ENCODE results near the gene SERPINB8.

SERPINB8 gene

DNA sequence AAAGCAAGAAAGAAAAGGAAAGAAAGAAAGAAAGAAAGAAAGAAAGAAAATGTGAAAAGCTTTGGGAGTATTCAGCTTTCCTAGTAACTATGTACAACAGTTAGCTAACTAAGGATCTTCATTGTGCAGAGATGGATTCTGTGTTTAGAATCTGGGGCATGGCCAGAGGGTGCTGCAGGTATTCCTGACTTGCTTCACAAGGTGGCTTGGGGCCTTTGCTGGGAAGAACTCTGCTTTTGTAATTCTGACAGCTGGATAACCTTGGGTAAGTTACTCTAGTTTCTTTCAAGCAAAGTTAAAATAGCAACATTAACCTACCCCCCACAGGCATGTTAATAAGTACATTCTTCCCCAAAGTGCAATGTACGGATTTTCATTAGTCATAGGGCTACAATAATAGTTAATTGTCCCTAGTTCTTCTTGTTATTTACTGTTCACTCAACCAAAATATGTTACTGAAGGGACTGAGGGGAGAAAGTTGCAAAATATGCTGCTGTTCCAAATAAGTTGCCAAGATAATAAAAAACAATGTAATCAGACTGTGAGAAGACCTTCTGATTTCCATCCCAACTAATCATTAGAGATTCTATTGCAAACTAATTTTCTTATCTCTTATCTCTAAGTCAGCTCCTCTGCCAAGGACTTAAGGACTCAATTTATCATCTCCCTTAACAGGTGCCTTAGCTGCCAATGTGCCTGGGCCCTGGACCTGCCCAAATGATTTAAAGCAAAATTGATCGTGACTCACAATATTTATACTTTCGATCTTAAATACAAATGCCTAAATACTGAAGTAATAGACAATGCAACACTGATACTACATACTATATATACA, 50.3 kb downstream of the SERPINB8 start:
- no peak for DNase-seq

- DNase-seq: no peak
These were observed 56.5 kb downstream of the SERPINB8 start for GRCh38 chr18:64026350-64026749.

DNA sequence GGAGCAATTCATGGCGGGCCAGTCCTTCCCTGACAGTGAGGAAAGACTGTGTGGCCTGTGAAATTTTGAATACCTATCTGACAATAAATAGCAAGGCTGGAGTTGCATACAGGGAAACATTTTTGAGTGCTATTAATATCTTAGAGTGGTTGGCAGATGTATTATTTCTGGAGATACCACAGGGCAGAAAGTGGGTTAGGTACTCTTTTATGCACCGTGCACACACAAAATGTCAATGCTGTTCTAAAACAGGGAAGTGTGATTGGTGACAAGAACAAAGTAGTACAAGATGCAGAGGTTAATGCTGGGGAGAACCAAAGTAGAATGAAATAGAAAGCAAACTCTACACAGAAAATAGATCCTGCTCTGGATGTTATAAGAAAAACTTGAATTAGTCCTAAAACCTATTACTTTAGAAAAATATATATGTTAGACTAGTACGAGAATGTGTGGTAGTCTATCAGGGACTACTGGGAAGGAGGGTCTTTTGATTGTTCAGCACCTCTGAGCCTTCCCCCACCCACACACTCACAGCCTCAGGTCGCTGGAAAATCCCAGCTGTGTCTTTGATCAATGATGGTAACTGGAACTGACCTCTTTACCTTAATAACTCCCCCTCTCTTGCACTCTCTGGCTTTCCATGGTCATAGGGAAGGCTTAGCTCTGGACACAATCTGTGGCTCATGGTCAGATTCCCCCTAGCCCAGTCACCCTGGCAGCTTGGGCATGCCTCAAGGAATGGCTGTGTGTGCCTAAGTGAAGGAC, 58.2 kb downstream of the SERPINB8 start:
- DNase-seq: no peak

DNA sequence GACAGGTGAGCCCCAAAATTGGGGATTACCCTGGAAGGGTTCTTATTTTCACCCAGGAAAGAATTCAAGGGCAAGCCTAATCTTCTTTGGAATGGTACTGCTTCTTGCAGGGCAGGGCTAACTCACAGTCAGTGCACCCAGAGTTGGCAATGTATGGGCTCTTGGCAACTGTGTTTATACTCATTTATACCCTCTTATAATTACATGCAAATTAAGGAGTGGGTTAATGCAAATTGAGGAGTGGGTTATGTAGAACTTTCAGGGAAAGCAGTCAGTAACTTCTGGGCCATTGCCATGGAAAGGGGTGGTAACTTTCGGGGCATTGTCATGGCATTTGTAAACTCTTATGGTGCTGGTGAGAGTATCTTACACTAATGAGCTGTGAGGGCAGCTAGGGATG, 59.2 kb downstream of the SERPINB8 start:
- no peak for DNase-seq

DNA sequence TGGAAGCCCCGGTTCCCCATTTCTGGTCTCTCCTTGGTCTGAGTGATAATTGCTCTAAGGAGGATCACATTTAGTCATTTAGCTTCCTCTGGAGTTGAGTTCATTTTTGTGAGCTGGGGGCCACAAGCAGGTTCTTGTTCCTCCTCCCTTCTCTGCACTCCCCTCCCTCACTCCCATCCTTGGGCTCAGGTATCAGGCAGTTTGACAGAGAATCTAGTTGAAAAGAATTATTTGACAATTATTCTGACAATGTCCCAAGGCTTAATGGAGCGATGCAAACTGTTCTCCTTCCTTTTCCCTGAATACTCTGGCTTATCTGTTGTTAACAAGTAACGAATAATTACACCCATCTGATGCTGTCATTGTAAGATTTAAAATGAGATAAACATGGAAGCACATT, 61.5 kb downstream of the SERPINB8 start:
- DNase-seq: no peak

DNA sequence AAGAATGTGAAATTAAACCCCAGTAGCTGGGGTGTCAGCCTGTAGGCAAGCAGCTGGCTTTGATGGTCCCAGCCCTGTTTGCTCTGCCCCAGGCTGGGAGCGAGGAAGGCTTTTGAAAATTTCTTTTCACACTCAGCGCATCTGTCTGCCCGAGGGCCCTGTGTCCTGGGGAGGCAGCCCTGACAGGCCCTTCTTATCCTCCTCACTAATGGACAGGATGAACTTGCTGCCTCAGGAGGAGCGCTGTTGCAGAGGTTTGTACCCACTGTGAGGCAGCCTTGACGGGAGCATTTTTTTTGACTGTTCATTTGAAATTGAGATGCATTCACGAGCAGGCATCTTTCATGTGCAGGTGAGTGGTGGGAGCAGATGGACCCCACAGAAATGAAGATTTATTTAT, 62.4 kb downstream of the SERPINB8 start:
- no peak for DNase-seq

- peak in 1 of 5 experiments; percentile 12 for DNase-seq
These were observed 68.0 kb downstream of the SERPINB8 start for GRCh38 chr18:64037812-64038414.

Data from T-helper 2 cell (primary cell).